GM18873 (cell line): Measurements from ENCODE around the gene ZBTB34.

Source experiments
- ATAC-seq: cut with Tn5 transposase; IDR thresholded peaks from one replicate; pipeline ENCODE4 v1.9.1; 2021; ENCODE audit warnings: mild to moderate bottlenecking, moderate library complexity, moderate number of reproducible peaks; ENCODE audit not compliant: unreplicated experiment, low FRiP score

Gene ZBTB34

GRCh38 chr9:126874546-126875314, 14.3 kb downstream of the ZBTB34 start:
- no peak for ATAC-seq

- no peak for ATAC-seq
Measured at GRCh38 chr9:126875756-126876510, 15.5 kb downstream of the ZBTB34 start.

- no peak for ATAC-seq
Measured at GRCh38 chr9:126876531-126876930, 16.1 kb downstream of the ZBTB34 start.

- ATAC-seq: no peak
Measured at GRCh38 chr9:126877418-126877817, 17.0 kb downstream of the ZBTB34 start.

- no peak for ATAC-seq
Measured at GRCh38 chr9:126879288-126879687, 18.8 kb downstream of the ZBTB34 start.

GRCh38 chr9:126880226-126880946, 19.9 kb downstream of the ZBTB34 start:
- ATAC-seq: no peak

- ATAC-seq: no peak
Measured at GRCh38 chr9:126880947-126881332, 20.5 kb downstream of the ZBTB34 start.

- no peak for ATAC-seq
Measured at GRCh38 chr9:126882746-126883145, 22.3 kb downstream of the ZBTB34 start.

GRCh38 chr9:126883636-126884035, 23.2 kb downstream of the ZBTB34 start:
- no peak for ATAC-seq

- ATAC-seq: no peak
Measured at GRCh38 chr9:126885131-126885641, 24.7 kb downstream of the ZBTB34 start.

- no peak for ATAC-seq
Measured at GRCh38 chr9:126886034-126886822, 25.8 kb downstream of the ZBTB34 start.

GRCh38 chr9:126886897-126887296, 26.5 kb downstream of the ZBTB34 start:
- no peak for ATAC-seq

GRCh38 chr9:126891676-126892075, 31.2 kb downstream of the ZBTB34 start:
- ATAC-seq: no peak

- no peak for ATAC-seq
Measured at GRCh38 chr9:126893079-126893478, 32.6 kb downstream of the ZBTB34 start.

- no peak for ATAC-seq
Measured at GRCh38 chr9:126894052-126894603, 33.7 kb downstream of the ZBTB34 start.

- no peak for ATAC-seq
Measured at GRCh38 chr9:126902210-126902609, 41.8 kb downstream of the ZBTB34 start.

GRCh38 chr9:126904586-126904985, 44.1 kb downstream of the ZBTB34 start:
- ATAC-seq: no peak

- no peak for ATAC-seq
Measured at GRCh38 chr9:126906091-126906490, 45.7 kb downstream of the ZBTB34 start.

- no peak for ATAC-seq
Measured at GRCh38 chr9:126907058-126907457, 46.6 kb downstream of the ZBTB34 start.
